ENCODE measurements around the gene MUC4. TPM values are rescaled to one million over a fixed set of nuclear protein-coding genes. Genes with fewer than 3 reads are reported as not detected.

The MUC4 gene
- total and polyA plus RNA-seq, 9 of the 15 experiments (the other 6 are each of a cell fraction or from before 2014, with no cell fraction given), result under 0.01 to 0.21 (median 0.10) TPM; not detected in 4

GRCh38 chr3:195823999-195824398 is 12.3 kb upstream of the MUC4 start:
- FAIRE-seq, result no peak
- WGBS (ENCODE audit: insufficient coverage, low coverage, missing lambda C conversion rate), result 31% methylated on average over 13 of the region's 13 CpGs
- H3K79me2 ChIP-seq (ENCODE audit: control insufficient read depth, insufficient read depth, low read length), result no peaks in the 10 kb centered on the region
- intact Hi-C loops (cut with micrococcal nuclease), result no loop called here
- H3K9me3 ChIP-seq (replicated peaks; ENCODE audit: control insufficient read depth, insufficient read depth, low read depth, low read length), result no peaks in the 10 kb centered on the region
- no peak overlapping the region for H3K4me3 ChIP-seq
- H3K27me3 ChIP-seq (ENCODE audit: control insufficient read depth in 2 of 2, insufficient read depth in 2 of 2, low read length in 2 of 2), result peaks cover 9 to 22% of the 10 kb centered on the region in 2 experiments
- H3K36me3 ChIP-seq (ENCODE audit: control insufficient read depth, insufficient read depth, low read length), result no peaks in the 10 kb centered on the region
- in situ Hi-C loops (cut with MboI), result no loop called here
- H3K9ac ChIP-seq (ENCODE audit: insufficient read depth in 1 of 2, low read depth in 2 of 2, low read length in 2 of 2), result peak overlapping the region in 1 of 2 experiments; percentile 73; a peak in 2 of 4 replicates
- ChIA-PET CTCF (ENCODE audit: low intra/inter-chr PET ratio) (no interaction called here), POLR2A (no interaction called here)
- H2AFZ ChIP-seq (ENCODE audit: low read depth, low read length), result 0 out of 2 replicates have a peak overlapping the region, but pooled peaks have one; percentile 25
- peaks cover 0 to 35% of the 10 kb centered on the region in 2 experiments; a peak in 2 of 5 replicates for H3K4me1 ChIP-seq (replicated peaks in 1 of 2; ENCODE audit: control insufficient read depth in 2 of 2, insufficient read depth in 2 of 2, low read length in 2 of 2)
- no TSS peak for BruUV-seq (replicated peaks)
- no peak overlapping the region for H3K27ac ChIP-seq (ENCODE audit: extremely low read depth, low read depth, low read length)
- ATAC-seq, result peak; percentile 76
- H3K9me1 ChIP-seq (ENCODE audit: control insufficient read depth, insufficient read depth, low read length), result peaks cover 2% of the 10 kb centered on the region
- peak in 2 of 4 experiments; percentile 39 to 45 for DNase-seq (ENCODE audit: extremely low read depth in 1 of 4, low spot score in 3 of 4)
- no peaks in the 10 kb centered on the region for H4K20me1 ChIP-seq (replicated peaks; ENCODE audit: control insufficient read depth, insufficient read depth, low read length)
- no peak overlapping the region for H3K4me2 ChIP-seq (ENCODE audit: insufficient read depth, low read length)
- TF ChIP-seq NR2C2 (CRISPR knock-in tag; IDR thresholded peaks at IDR 0.05) (0 out of 2 replicates have a peak, but pooled peaks have one; percentile 17), NR2C2 (tag; IDR thresholded peaks at IDR 0.05) (no peak), CGGBP1 (CRISPR knock-in tag; IDR thresholded peaks at IDR 0.05) (no peak), CEBPB (tag; IDR thresholded peaks at IDR 0.05) (peak; percentile 70), ZBTB33 (CRISPR knock-in tag; IDR thresholded peaks at IDR 0.05) (peak; percentile 99), NFYB (IDR thresholded peaks at IDR 0.05; ENCODE audit: extremely low read depth, insufficient read length) (no peak), USF1 (CRISPR knock-in tag; IDR thresholded peaks at IDR 0.05) (peak; percentile 72), MAX (CRISPR knock-in tag; IDR thresholded peaks at IDR 0.05) (peak; percentile 69), BHLHE40 (IDR thresholded peaks at IDR 0.05; ENCODE audit: low read length) (0 out of 2 replicates have a peak, but pooled peaks have one; percentile 29), ZNF316 (IDR thresholded peaks at IDR 0.05) (peak; percentile 97), C11orf30 (IDR thresholded peaks at IDR 0.05; ENCODE audit: low read depth) (peak; percentile 96), MAFK (IDR thresholded peaks at IDR 0.05; ENCODE audit: low read length) (peak; percentile 95), MAFF (IDR thresholded peaks at IDR 0.05; ENCODE audit: low read length) (peak; percentile 93), ZFPM2 (CRISPR knock-in tag; IDR thresholded peaks at IDR 0.05) (no peak), ZFX (CRISPR knock-in tag; IDR thresholded peaks at IDR 0.05) (peak; percentile 43; the same call in 1 of the 2 replicates), MAFG (tag; conservative IDR thresholded peaks at IDR 0.05) (peak; percentile 92), L3MBTL2 (IDR thresholded peaks at IDR 0.05) (peak; percentile 91), RAD21 (CRISPR knock-in tag; conservative IDR thresholded peaks at IDR 0.05 in 1 of 2, IDR thresholded peaks at IDR 0.05 in 1 of 2) (0 out of 4 replicates have a peak, but pooled peaks of 1 of the 2 experiments have one; percentile 18)

All from K562 (cell line).